Osteoblast (primary cell): ENCODE data around the gene CPA1. TPM values are rescaled to one million over a fixed set of nuclear protein-coding genes. Genes with fewer than 3 reads are reported as not detected.
A peak's percentile ranks its signal among the peaks of the same experiment; 100 is the strongest.

Experiments
- DNase-seq: peaks from one replicate; pipeline ENCODE4 v3.0.0; 2011; ENCODE audit warnings: low spot score, mixed read lengths; ENCODE audit not compliant: insufficient read length; ENCODE audit errors: missing footprints
- H2AFZ ChIP-seq: 2 replicates; pipeline ENCODE4 v1.6.0; 2011; ENCODE audit warnings: mild to moderate bottlenecking, low read length
- H3K27ac ChIP-seq: 2 replicates; pipeline ENCODE4 v1.5.1; 2011; ENCODE audit warnings: mild to moderate bottlenecking, low read depth, low read length, moderate library complexity
- H3K27me3 ChIP-seq: 2 replicates; pipeline ENCODE4 v1.6.0; 2012; ENCODE audit warnings: mild to moderate bottlenecking, control low read depth, inconsistent platforms, low read length, moderate library complexity; ENCODE audit not compliant: insufficient read depth
- H3K36me3 ChIP-seq: 2 replicates; pipeline ENCODE4 v1.5.1; 2011; ENCODE audit warnings: mild to moderate bottlenecking, low read length, control low read depth, moderate library complexity; ENCODE audit not compliant: insufficient read depth
- H3K4me1 ChIP-seq: 2 replicates; pipeline ENCODE4 v1.5.1; 2011; ENCODE audit warnings: mild to moderate bottlenecking, low read length, control low read depth, moderate library complexity; ENCODE audit not compliant: insufficient read depth
- H3K4me2 ChIP-seq: 2 replicates; pipeline ENCODE4 v1.6.0; 2011; ENCODE audit warnings: mild to moderate bottlenecking, low read length; ENCODE audit not compliant: insufficient read depth
- H3K4me3 ChIP-seq: fragments of 200-600 bp; sonication (generic); 3 replicates; pipeline ENCODE4 v1.5.1; 2012; ENCODE audit warnings: mild to moderate bottlenecking, low read length, inconsistent platforms; ENCODE audit not compliant: insufficient read depth
- H3K79me2 ChIP-seq: 2 replicates; pipeline ENCODE4 v1.6.0; 2012; ENCODE audit warnings: mild to moderate bottlenecking, low read length, control low read depth, inconsistent platforms; ENCODE audit not compliant: insufficient read depth
- H3K9me3 ChIP-seq: 2 replicates; pipeline ENCODE4 v1.5.1; 2011; ENCODE audit warnings: low read depth, low read length, control low read depth
- H4K20me1 ChIP-seq: 2 replicates; pipeline ENCODE4 v1.6.0; 2012; ENCODE audit warnings: mild to moderate bottlenecking, low read length, control low read depth; ENCODE audit not compliant: insufficient read depth
- CTCF ChIP-seq: IDR thresholded peaks from 2 replicates; pipeline ENCODE4 v1.5.1; 2011; ENCODE audit warnings: mild to moderate bottlenecking, low read depth, low read length, moderate library complexity; ENCODE audit errors: extremely low read depth
- total RNA-seq: library from RNA; depleted of rRNA; stranded (reverse); fragments of >200 nt; gene quantifications from 2 replicates; pipeline ENCODE4 v1.2.3, GENCODE V29; 2012

Gene CPA1
- total RNA-seq, 1 donor = 1.1 TPM

- peaks cover 35% of the 10 kb centered on the region for H3K4me1 ChIP-seq
- no peak for TF ChIP-seq CTCF
- H3K27ac ChIP-seq = no peak overlapping the region
- no peak overlapping the region for H3K4me3 ChIP-seq
- no peaks in the 10 kb centered on the region for H3K36me3 ChIP-seq
- no peak overlapping the region for H2AFZ ChIP-seq
- no peaks in the 10 kb centered on the region for H4K20me1 ChIP-seq
- no peaks in the 10 kb centered on the region for H3K9me3 ChIP-seq
- peaks cover 3% of the 10 kb centered on the region for H3K79me2 ChIP-seq
- DNase-seq = no peak
- H3K27me3 ChIP-seq = no peaks in the 10 kb centered on the region
- H3K4me2 ChIP-seq = no peak overlapping the region
Measured at GRCh38 chr7:130429019-130429418, 48.7 kb downstream of the CPA1 start.

GRCh38 chr7:130430115-130430514, 49.8 kb downstream of the CPA1 start:
- Histone ChIP-seq H3K27ac (peak overlapping the region; percentile 80), H3K4me2 (peak overlapping the region; percentile 80), H4K20me1 (no peaks in the 10 kb centered on the region), H3K79me2 (peaks cover 3% of the 10 kb centered on the region), H3K9me3 (no peaks in the 10 kb centered on the region), H3K4me1 (peaks cover 35% of the 10 kb centered on the region), H3K36me3 (no peaks in the 10 kb centered on the region), H2AFZ (no peak overlapping the region), H3K27me3 (no peaks in the 10 kb centered on the region), H3K4me3 (peak overlapping the region; percentile 54)
- no peak for TF ChIP-seq CTCF
- no peak for DNase-seq

- peak; percentile 38 for DNase-seq
- H3K79me2 ChIP-seq = peaks cover 3% of the 10 kb centered on the region
- H3K4me1 ChIP-seq = peaks cover 35% of the 10 kb centered on the region
- peak overlapping the region; percentile 39 for H2AFZ ChIP-seq
- no peaks in the 10 kb centered on the region for H3K27me3 ChIP-seq
- no peaks in the 10 kb centered on the region for H3K9me3 ChIP-seq
- peak overlapping the region; percentile 54 for H3K4me3 ChIP-seq
- TF ChIP-seq CTCF = no peak
- H3K27ac ChIP-seq = peak overlapping the region; percentile 80
- H3K36me3 ChIP-seq = no peaks in the 10 kb centered on the region
- H3K4me2 ChIP-seq = peak overlapping the region; percentile 80
- H4K20me1 ChIP-seq = no peaks in the 10 kb centered on the region
Measured at GRCh38 chr7:130430841-130431666, 50.8 kb downstream of the CPA1 start.

GRCh38 chr7:130432886-130433285, 52.6 kb downstream of the CPA1 start:
- Histone ChIP-seq H3K9me3 (no peaks in the 10 kb centered on the region), H3K36me3 (no peaks in the 10 kb centered on the region), H4K20me1 (no peaks in the 10 kb centered on the region), H3K4me1 (peaks cover 35% of the 10 kb centered on the region), H3K79me2 (peaks cover 3% of the 10 kb centered on the region), H3K4me3 (no peak overlapping the region), H3K27me3 (no peaks in the 10 kb centered on the region), H3K27ac (peak overlapping the region; percentile 17), H2AFZ (no peak overlapping the region), H3K4me2 (peak overlapping the region; percentile 23)
- TF ChIP-seq CTCF = no peak
- peak; percentile 69 for DNase-seq
